DMS 273 (cell line): ENCODE data around the gene CCDC40.

Experiments
- DNase-seq: peaks from one replicate; lab custom pipeline; 2025; ENCODE audit not compliant: unreplicated experiment; lab: John Stamatoyannopoulos, UW

CCDC40 gene

DNA sequence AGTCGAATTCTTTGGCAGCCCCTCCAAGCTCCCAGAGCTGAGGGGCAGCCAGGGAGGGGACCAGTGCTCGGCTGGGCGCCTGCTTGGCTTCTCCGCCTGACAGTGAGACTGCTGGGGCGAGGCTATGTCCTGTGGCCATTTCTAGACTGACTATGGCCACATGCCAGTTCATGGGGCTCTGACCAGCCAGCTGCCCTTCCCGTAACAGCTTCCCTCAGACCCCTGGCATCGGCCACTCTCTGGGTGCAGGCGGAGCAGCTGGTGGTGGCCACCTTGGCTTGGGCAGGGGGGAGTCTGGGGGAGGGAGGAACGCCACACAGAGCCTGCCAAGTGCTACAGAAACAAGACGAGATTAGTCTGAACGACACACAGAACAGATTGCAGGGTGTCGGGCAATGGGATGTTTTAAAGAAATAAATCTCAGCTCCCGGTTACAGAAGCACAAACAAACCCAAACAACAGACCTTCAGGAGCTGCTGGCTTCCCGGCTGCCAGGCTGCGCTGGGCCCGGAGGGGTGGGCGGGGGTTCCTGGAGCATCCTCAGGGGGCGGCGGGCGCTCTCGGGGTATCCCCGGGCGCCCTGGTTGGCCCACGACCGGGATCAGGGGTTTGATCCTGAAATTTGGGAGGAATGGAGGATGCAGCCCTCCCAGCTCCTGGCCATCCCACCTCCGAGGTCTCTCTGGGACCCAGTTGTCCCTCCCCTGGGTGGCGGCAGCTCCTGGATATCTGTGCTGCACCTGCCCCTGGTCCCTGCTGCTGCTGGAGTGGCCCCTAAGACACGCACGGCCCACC is 35.3 kb upstream of the CCDC40 start:
- peak; percentile 47 for DNase-seq

GRCh38 chr17:80002070-80002641 is 34.3 kb upstream of the CCDC40 start:
- no peak for DNase-seq

GRCh38 chr17:80002690-80003490 is 33.6 kb upstream of the CCDC40 start:
- DNase-seq: no peak

- no peak for DNase-seq
Observed at GRCh38 chr17:80003969-80004368, 32.5 kb upstream of the CCDC40 start.

- peak; percentile 72 for DNase-seq
Observed at GRCh38 chr17:80005360-80006338, 30.8 kb upstream of the CCDC40 start.

GRCh38 chr17:80006339-80006720 is 30.1 kb upstream of the CCDC40 start:
- no peak for DNase-seq

DNA sequence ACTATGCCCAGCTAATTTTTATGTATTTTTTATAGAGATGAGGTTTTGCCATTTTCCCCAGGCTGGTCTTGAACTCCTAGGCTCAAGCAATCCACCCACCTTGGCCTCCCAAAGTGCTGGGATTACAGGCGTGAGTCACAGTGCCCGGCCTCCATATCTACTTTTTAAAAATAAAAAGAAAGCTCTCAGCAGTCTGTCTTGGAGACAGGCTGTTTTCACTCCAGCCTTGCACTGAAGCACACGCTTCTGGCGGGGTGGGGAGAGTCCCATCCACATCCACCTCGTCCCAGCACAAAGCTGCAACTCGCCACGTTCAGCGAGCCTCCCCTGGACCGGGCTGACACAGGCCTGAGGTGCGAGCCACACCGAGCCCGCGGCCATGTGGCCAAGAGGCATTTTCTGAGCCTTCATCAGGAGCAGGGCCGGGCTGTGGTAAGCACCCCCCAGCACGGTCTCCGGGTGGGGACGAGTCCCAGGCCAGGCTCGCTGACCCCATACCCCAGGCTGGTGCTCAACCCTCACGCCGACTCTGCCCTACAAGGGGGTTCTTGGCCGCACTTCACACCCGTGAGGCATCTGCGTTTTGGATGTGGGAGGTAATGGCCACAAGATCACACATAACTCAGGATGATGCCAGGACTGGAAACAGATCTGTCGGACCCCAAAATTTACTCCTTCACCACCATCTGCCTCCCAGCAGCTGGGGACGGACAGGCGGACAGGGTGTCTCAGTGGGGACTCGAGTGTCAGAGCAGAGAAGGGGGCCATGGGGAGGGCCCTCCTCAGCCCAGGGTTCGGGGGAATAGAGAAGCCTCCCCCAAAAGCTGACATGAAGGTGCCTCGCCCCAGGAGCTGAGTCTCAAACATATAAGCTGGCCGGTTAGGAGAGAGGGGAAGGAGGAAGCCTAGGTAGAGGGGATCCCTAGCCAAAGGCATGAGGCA is 29.4 kb upstream of the CCDC40 start:
- DNase-seq: no peak

- DNase-seq: no peak
Observed at GRCh38 chr17:80007939-80008338, 28.5 kb upstream of the CCDC40 start.

- DNase-seq: peak; percentile 92
Observed at GRCh38 chr17:80008383-80008840, 28.0 kb upstream of the CCDC40 start.

DNA sequence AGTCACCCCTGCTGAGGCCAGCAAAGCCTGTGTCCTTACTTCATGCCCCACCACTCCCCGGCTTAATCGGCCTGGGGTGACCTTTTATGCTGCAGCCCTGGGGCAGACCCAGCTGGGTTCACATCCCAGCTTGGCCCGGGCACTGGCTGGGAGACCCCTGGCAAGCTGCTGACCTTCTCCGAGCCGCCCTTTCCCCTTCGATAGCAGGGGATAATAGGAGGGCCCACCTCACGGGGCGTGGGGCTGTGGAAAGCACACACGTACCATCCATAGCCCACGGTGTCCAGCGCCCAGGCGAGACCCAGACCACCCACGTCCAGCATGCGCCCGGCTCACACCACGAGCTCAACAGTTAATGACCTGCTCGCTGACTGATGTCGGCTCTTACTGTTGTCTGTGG is 27.6 kb upstream of the CCDC40 start:
- no peak for DNase-seq

DNA sequence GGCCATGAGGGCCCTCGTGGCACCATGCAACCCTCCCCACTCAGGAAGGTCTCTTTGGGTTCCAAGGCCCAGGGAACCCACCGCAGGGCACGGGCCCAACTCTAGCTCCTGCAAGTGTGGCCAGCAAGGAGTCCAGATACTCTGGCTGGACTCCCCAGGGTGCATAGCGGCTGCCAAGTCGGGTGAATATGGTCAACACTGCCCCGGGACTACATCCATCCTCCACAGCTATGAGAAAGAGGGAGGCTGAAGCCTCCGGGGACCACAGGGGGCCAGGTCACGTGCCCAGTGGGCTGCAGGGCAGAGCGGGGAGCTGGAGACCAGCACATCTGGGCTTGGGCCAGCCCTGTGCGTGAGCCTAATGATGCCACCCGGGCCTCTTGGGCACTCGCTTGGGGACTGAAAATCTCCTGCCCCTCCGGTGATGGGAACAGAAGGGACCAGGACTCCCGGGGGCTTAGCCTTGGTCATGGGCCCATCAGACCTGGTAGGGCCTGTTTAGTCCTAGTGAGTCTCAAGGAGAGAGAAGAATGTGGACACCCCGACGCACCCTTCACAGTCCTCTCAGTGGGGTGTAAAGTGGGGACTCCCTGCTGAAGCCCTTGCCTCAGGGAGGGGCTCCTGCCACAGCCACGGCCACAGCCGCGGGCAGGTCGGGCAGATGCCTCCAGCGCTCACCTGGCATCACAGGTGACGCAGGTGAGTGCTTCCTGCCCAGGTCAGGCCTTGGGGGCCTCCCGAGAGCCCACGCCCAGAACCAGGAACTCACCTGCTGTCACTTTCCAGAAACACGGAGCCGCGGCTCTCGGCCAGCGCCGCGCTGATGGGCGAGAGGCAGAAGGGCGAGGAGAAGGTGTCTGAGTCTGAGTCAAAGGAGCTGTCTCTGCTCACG is 26.8 kb upstream of the CCDC40 start:
- no peak for DNase-seq

- no peak for DNase-seq
Observed at GRCh38 chr17:80010283-80010858, 26.1 kb upstream of the CCDC40 start.

DNA sequence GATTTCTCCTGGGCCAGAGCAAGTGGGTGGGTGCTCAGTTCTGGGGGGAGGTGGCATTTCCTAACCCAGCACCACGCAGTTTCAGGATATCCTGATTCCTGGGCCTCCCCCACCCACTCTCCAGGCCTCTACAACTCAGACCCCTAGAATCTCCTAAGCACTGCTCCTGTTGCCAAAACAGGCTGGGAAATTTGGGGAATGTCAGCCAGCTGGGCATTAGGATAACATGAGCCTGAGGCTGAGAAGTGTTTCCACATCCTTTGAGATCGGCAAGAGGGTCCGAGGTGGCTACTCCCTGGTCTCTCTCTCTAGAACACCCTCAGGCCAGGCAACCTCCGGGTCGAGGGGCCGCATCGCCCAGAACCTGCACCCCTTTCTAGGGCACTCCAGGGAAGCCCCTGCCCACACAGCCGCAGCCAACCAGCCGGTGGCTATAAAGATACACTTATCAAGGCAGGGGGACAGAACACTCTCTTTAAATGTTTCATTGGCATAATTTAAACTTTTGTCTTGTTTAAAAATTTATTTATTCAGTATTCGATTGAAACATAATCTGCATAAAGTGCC is 24.4 kb upstream of the CCDC40 start:
- no peak for DNase-seq

DNA sequence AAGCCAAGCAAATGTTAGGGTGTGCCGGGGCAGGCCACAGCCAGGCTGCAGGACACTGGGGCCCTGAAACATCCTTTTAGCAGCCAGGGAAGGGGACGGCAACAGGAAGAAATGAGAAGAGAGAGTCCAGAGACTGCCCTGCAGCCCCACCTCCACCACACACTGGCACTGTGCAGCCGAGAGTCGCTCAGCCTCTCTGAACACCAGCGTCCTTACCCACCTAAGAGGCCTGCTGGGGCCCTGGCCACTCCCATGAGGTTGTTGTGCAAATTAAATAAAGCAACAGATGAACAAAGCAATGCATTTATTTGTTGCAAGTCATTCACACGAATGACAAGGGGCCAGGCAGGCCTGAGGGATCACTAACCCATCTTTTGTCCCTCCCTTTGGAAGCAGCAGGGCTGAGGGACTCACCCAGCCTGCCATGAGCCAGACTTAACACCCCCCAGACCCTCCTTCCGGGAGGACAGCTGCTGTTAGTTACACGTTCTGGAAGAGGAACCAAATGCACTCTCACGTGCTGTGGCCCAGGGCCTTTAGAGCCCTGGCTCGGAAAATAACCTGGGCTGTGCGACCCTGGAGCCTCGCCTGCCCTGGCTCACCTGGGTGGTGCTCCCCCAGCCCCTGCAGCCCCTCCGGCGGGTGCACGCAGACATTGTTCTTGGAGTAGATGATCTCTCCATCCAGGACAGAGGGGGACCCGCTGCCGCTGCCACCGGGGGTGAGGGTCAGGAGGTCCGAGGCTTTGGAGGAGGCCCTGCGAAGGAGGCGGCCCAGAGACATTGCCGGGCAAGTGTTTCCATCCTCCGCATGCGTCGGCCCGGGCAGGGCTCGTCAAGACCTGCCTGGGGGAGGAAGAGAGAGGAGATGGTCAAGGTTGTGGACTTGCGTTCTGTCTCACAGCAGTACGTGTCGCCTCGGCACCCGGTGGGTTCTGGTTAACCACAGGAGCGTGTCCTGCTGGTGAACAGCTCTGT is 23.4 kb upstream of the CCDC40 start:
- no peak for DNase-seq

DNA sequence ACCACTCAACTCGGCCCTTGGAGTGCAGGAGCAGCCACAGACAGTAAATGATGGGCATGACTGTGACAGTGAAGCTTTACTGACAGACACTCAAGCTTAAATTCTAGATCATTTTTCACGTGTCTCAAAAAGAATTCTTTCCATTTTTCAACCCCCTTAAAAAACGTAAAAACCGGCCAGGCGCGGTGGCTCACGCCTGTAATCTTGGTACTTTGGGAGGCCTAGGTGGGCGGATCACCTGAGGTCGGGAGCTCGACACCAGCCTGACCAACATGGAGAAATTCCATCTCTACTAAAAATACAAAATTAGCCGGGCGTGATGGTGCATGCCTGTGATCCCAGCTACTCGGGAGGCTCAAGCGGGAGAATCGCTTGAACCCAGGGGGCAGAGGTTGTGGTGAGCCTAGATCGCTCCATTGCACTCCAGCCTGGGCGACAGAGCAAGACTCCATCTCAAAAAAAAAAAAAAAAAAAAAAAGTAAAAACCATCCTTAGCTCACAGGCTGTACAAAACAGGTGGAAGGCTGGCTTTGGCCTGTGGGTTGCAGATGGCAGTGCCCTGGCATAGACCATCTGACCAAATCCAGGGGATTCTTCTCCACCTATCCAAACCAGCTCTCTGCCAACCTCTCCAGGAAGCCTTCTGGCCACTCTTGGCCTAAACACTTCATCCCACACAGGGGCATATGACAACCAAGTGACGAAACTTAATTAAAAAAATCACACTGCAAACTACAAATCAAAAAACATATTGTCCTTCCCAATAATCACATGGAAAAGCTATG is 19.0 kb upstream of the CCDC40 start:
- DNase-seq: no peak
